ENCODE data around the gene ZNF628. TPM values are rescaled to one million over a fixed set of nuclear protein-coding genes. Genes with fewer than 3 reads are reported as not detected.
A peak's percentile ranks its signal among the peaks of the same experiment; 100 is the strongest.

The ZNF628 gene
- total and polyA plus RNA-seq, 5 donors from 2014 or later = 0.05 to 23.9 (median 0.09) TPM

- H3K27ac Mint-ChIP-seq = no peak overlapping the region
- peaks cover 8% of the 10 kb centered on the region for H3K27me3 Mint-ChIP-seq
Observed at GRCh38 chr19:55502197-55502952, 26.0 kb downstream of the ZNF628 start.

GRCh38 chr19:55503157-55503501, 26.7 kb downstream of the ZNF628 start:
- H3K27me3 ChIP-seq (ENCODE audit: control insufficient read depth, insufficient read depth, low read length) = no peaks in the 10 kb centered on the region
- ATAC-seq (ENCODE audit: low read depth in 2 of 2) (no peak), DNase-seq (peak in 1 of 3 donors; percentile 7)
- no peak overlapping the region for H3K4me3 ChIP-seq (ENCODE audit: low read depth, low read length)
- Mint-ChIP-seq H3K9me3 (peaks cover 0 to 2% (median 0%) of the 10 kb centered on the region in 7 donors), H3K4me3 (peak overlapping the region; percentile 64 to 90 (median 86)), H3K4me1 (peaks cover 0 to 17% (median 7%) of the 10 kb centered on the region in 4 donors), H3K27me3 (peaks cover 8% of the 10 kb centered on the region), H3K36me3 (no peaks in the 10 kb centered on the region), H3K27ac (peak overlapping the region; percentile 58 to 73 (median 69))
- H3K9me3 ChIP-seq (ENCODE audit: control insufficient read depth in 2 of 2, low read length in 2 of 2) = no peaks in the 10 kb centered on the region
- no peaks in the 10 kb centered on the region for H3K36me3 ChIP-seq (ENCODE audit: control insufficient read depth, insufficient read depth, low read length)
- peaks cover 11% of the 10 kb centered on the region for H3K4me1 ChIP-seq (ENCODE audit: control insufficient read depth, insufficient read depth, low read length, poor library complexity, severe bottlenecking)
- H3K27ac ChIP-seq (ENCODE audit: insufficient read depth, low read length, poor library complexity, severe bottlenecking) = no peak overlapping the region

More at GRCh38 chr19:55502197-55502952, 26.0 kb downstream of the ZNF628 start:
- Mint-ChIP-seq H3K4me3 (peak overlapping the region in 3 of 4 donors; percentile 13 to 88 (median 86)), H3K36me3 (no peaks in the 10 kb centered on the region), H3K9me3 (no peaks in the 10 kb centered on the region), H3K4me1 (peaks cover 0 to 17% (median 7%) of the 10 kb centered on the region in 4 donors)
- Histone ChIP-seq H3K4me1 (ENCODE audit: control insufficient read depth, insufficient read depth, low read length, poor library complexity, severe bottlenecking) (peaks cover 11% of the 10 kb centered on the region), H3K27me3 (ENCODE audit: control insufficient read depth, insufficient read depth, low read length) (no peaks in the 10 kb centered on the region), H3K4me3 (ENCODE audit: low read depth, low read length) (no peak overlapping the region), H3K36me3 (ENCODE audit: control insufficient read depth, insufficient read depth, low read length) (no peaks in the 10 kb centered on the region), H3K27ac (ENCODE audit: insufficient read depth, low read length, poor library complexity, severe bottlenecking) (no peak overlapping the region), H3K9me3 (ENCODE audit: control insufficient read depth in 2 of 2, low read length in 2 of 2) (no peaks in the 10 kb centered on the region)
- ATAC-seq (ENCODE audit: low read depth in 2 of 2) = no peak
- no peak for DNase-seq

- Mint-ChIP-seq H3K27ac (peak overlapping the region; percentile 58 to 85 (median 69)), H3K27me3 (peaks cover 8% of the 10 kb centered on the region), H3K36me3 (no peaks in the 10 kb centered on the region), H3K4me1 (peaks cover 0 to 17% (median 7%) of the 10 kb centered on the region in 4 donors), H3K9me3 (peaks cover 0 to 2% (median 0%) of the 10 kb centered on the region in 7 donors), H3K4me3 (peak overlapping the region; percentile 64 to 90 (median 86))
- DNase-seq (peak; percentile 83 to 91 (median 90)), ATAC-seq (ENCODE audit: low read depth in 2 of 2) (peak; percentile 92 to 93)
- peak overlapping the region; percentile 59 for H3K4me3 ChIP-seq (ENCODE audit: low read depth, low read length)
- no peaks in the 10 kb centered on the region for H3K36me3 ChIP-seq (ENCODE audit: control insufficient read depth, insufficient read depth, low read length)
- H3K27ac ChIP-seq (ENCODE audit: insufficient read depth, low read length, poor library complexity, severe bottlenecking) = peak overlapping the region; percentile 68
- H3K9me3 ChIP-seq (ENCODE audit: control insufficient read depth in 2 of 2, low read length in 2 of 2) = no peaks in the 10 kb centered on the region
- no peaks in the 10 kb centered on the region for H3K27me3 ChIP-seq (ENCODE audit: control insufficient read depth, insufficient read depth, low read length)
- H3K4me1 ChIP-seq (ENCODE audit: control insufficient read depth, insufficient read depth, low read length, poor library complexity, severe bottlenecking) = peaks cover 11% of the 10 kb centered on the region
Observed at GRCh38 chr19:55503502-55504251, 27.3 kb downstream of the ZNF628 start.

- peaks cover 11% of the 10 kb centered on the region for H3K4me1 ChIP-seq (ENCODE audit: control insufficient read depth, insufficient read depth, low read length, poor library complexity, severe bottlenecking)
- H3K9me3 Mint-ChIP-seq = peaks cover 0 to 2% (median 0%) of the 10 kb centered on the region in 7 donors
- H3K27ac ChIP-seq (ENCODE audit: insufficient read depth, low read length, poor library complexity, severe bottlenecking) = peak overlapping the region; percentile 68
- H3K27me3 ChIP-seq (ENCODE audit: control insufficient read depth, insufficient read depth, low read length) = no peaks in the 10 kb centered on the region
- H3K36me3 Mint-ChIP-seq = no peaks in the 10 kb centered on the region
- H3K27me3 Mint-ChIP-seq = peaks cover 8% of the 10 kb centered on the region
- H3K9me3 ChIP-seq (ENCODE audit: control insufficient read depth in 2 of 2, low read length in 2 of 2) = no peaks in the 10 kb centered on the region
- no peak overlapping the region for H3K4me3 ChIP-seq (ENCODE audit: low read depth, low read length)
- no peak for ATAC-seq (ENCODE audit: low read depth in 2 of 2)
- no peaks in the 10 kb centered on the region for H3K36me3 ChIP-seq (ENCODE audit: control insufficient read depth, insufficient read depth, low read length)
- peak overlapping the region; percentile 63 to 90 (median 86) for H3K4me3 Mint-ChIP-seq
- DNase-seq = no peak
- peak overlapping the region in 1 of 3 donors; percentile 69 for H3K27ac Mint-ChIP-seq
- H3K4me1 Mint-ChIP-seq = peaks cover 0 to 17% (median 7%) of the 10 kb centered on the region in 4 donors
Observed at GRCh38 chr19:55504252-55504603, 27.8 kb downstream of the ZNF628 start.

- ATAC-seq (ENCODE audit: low read depth in 2 of 2) = no peak
- H3K27ac Mint-ChIP-seq = no peak overlapping the region
Observed at GRCh38 chr19:55504981-55505380, 28.6 kb downstream of the ZNF628 start.

GRCh38 chr19:55508120-55508519, 31.7 kb downstream of the ZNF628 start:
- H3K36me3 Mint-ChIP-seq = no peaks in the 10 kb centered on the region
- DNase-seq (no peak), ATAC-seq (ENCODE audit: low read depth in 2 of 2) (no peak)
- peaks cover 0 to 2% (median 0%) of the 10 kb centered on the region in 7 donors for H3K9me3 Mint-ChIP-seq
- Histone ChIP-seq H3K4me1 (ENCODE audit: control insufficient read depth, insufficient read depth, low read length, poor library complexity, severe bottlenecking) (peaks cover 11% of the 10 kb centered on the region), H3K4me3 (ENCODE audit: low read depth, low read length) (no peak overlapping the region), H3K36me3 (ENCODE audit: control insufficient read depth, insufficient read depth, low read length) (no peaks in the 10 kb centered on the region), H3K27ac (ENCODE audit: insufficient read depth, low read length, poor library complexity, severe bottlenecking) (no peak overlapping the region), H3K27me3 (ENCODE audit: control insufficient read depth, insufficient read depth, low read length) (no peaks in the 10 kb centered on the region), H3K9me3 (ENCODE audit: control insufficient read depth in 2 of 2, low read length in 2 of 2) (no peaks in the 10 kb centered on the region)
- H3K27me3 Mint-ChIP-seq = peaks cover 17% of the 10 kb centered on the region
- peaks cover 0 to 11% (median 4%) of the 10 kb centered on the region in 4 donors for H3K4me1 Mint-ChIP-seq
- no peak overlapping the region for H3K4me3 Mint-ChIP-seq
- no peak overlapping the region for H3K27ac Mint-ChIP-seq

More at GRCh38 chr19:55504981-55505380, 28.6 kb downstream of the ZNF628 start:
- no peaks in the 10 kb centered on the region for H3K27me3 ChIP-seq (ENCODE audit: control insufficient read depth, insufficient read depth, low read length)
- peaks cover 0 to 17% (median 7%) of the 10 kb centered on the region in 4 donors for H3K4me1 Mint-ChIP-seq
- H3K4me3 ChIP-seq (ENCODE audit: low read depth, low read length) = no peak overlapping the region
- peaks cover 11% of the 10 kb centered on the region for H3K4me1 ChIP-seq (ENCODE audit: control insufficient read depth, insufficient read depth, low read length, poor library complexity, severe bottlenecking)
- peaks cover 8% of the 10 kb centered on the region for H3K27me3 Mint-ChIP-seq
- no peak overlapping the region for H3K27ac ChIP-seq (ENCODE audit: insufficient read depth, low read length, poor library complexity, severe bottlenecking)
- DNase-seq = no peak
- H3K9me3 ChIP-seq (ENCODE audit: control insufficient read depth in 2 of 2, low read length in 2 of 2) = no peaks in the 10 kb centered on the region
- peak overlapping the region in 1 of 4 donors; percentile 35 for H3K4me3 Mint-ChIP-seq
- H3K36me3 ChIP-seq (ENCODE audit: control insufficient read depth, insufficient read depth, low read length) = no peaks in the 10 kb centered on the region
- no peaks in the 10 kb centered on the region for H3K36me3 Mint-ChIP-seq
- peaks cover 0 to 2% (median 0%) of the 10 kb centered on the region in 7 donors for H3K9me3 Mint-ChIP-seq

GRCh38 chr19:55516878-55517620, 40.6 kb downstream of the ZNF628 start:
- no peak overlapping the region for H3K4me3 ChIP-seq (ENCODE audit: low read depth, low read length)
- H3K36me3 ChIP-seq (ENCODE audit: control insufficient read depth, insufficient read depth, low read length) = no peaks in the 10 kb centered on the region
- peak overlapping the region in 3 of 4 donors; percentile 12 to 88 (median 80) for H3K4me3 Mint-ChIP-seq
- no peaks in the 10 kb centered on the region for H3K36me3 Mint-ChIP-seq
- no peaks in the 10 kb centered on the region for H3K9me3 ChIP-seq (ENCODE audit: control insufficient read depth in 2 of 2, low read length in 2 of 2)
- DNase-seq (peak; percentile 83 to 89 (median 85)), ATAC-seq (ENCODE audit: low read depth in 2 of 2) (peak; percentile 99 to 100)
- H3K9me3 Mint-ChIP-seq = no peaks in the 10 kb centered on the region
- peaks cover 9% of the 10 kb centered on the region for H3K4me1 ChIP-seq (ENCODE audit: control insufficient read depth, insufficient read depth, low read length, poor library complexity, severe bottlenecking)
- H3K4me1 Mint-ChIP-seq = peaks cover 0 to 6% (median 0%) of the 10 kb centered on the region in 4 donors
- H3K27me3 Mint-ChIP-seq = no peaks in the 10 kb centered on the region
- H3K27ac ChIP-seq (ENCODE audit: insufficient read depth, low read length, poor library complexity, severe bottlenecking) = no peak overlapping the region
- no peaks in the 10 kb centered on the region for H3K27me3 ChIP-seq (ENCODE audit: control insufficient read depth, insufficient read depth, low read length)
- H3K27ac Mint-ChIP-seq = peak overlapping the region; percentile 75 to 94 (median 83)

Data from CD4-positive, CD25-positive, alpha-beta regulatory T cell (primary cell).